Lower leg skin (tissue), 4 donors: Measurements from ENCODE around the gene IFT57. TPM values are rescaled to one million over a fixed set of nuclear protein-coding genes. Genes with fewer than 3 reads are reported as not detected.

Experiments used
- DNase-seq, 2 donors: peaks; one replicate each; pipeline ENCODE4 v3.0.0-alpha.2; 2019; ENCODE audit warnings: low spot score in 2 of 2
- H3K4me3 ChIP-seq: fragments of 200-600 bp; sonication (generic); 2 replicates; pipeline ENCODE4 v1.5.1; 2017; ENCODE audit warnings: mild to moderate bottlenecking, low read depth; ENCODE audit not compliant: poor library complexity, severe bottlenecking
- CTCF ChIP-seq, 3 donors: fragments of 450-650 bp; IDR thresholded peaks; one replicate each; pipeline ENCODE4 v1.5.1; 2016; ENCODE audit warnings: antibody characterized with exemption in 3 of 3, mild to moderate bottlenecking in 3 of 3, moderate library complexity in 2 of 3
- POLR2A ChIP-seq, 2 donors: fragments of 450-650 bp; IDR thresholded peaks; one replicate each; pipeline ENCODE4 v1.6.1; 2016 to 2017; ENCODE audit warnings: antibody characterized with exemption in 2 of 2, mild to moderate bottlenecking in 1 of 2, moderate library complexity in 1 of 2
- WGBS, 2 donors: methylation state at CpG; one replicate each; pipeline ENCODE4 v1.1.5; 2018; 5-methylcytosine and 5-hydroxymethylcytosine counted together
- intact Hi-C: fragments of 100-400 bp; cut with DNase I; formaldehyde crosslinking; loops from one replicate; pipeline ENCODE4 v1.15.0; 2023; ENCODE audit warnings: low total_unique reads
- total RNA-seq, 4 donors: library from RNA; depleted of rRNA; stranded (reverse); fragments of >200 nt; gene quantifications; one replicate each; pipeline ENCODE4 v1.1.0, GENCODE V29; 2016

Gene IFT57
- total RNA-seq, 4 donors from 2014 or later = 22.4 to 35.8 (median 28.1) TPM

GRCh38 chr3:108127301-108127988 lies 94.8 kb downstream of the IFT57 start:
- no peak overlapping the region for H3K4me3 ChIP-seq
- TF ChIP-seq POLR2A (IDR thresholded peaks at IDR 0.05) (no peak), CTCF (IDR thresholded peaks at IDR 0.05) (no peak)
- DNase-seq = peak in 1 of 2 donors; percentile 82
- intact Hi-C loops = no loop called here
- 72 to 76% methylated on average over 9 of the region's 9 CpGs for WGBS, 2 donors

DNA sequence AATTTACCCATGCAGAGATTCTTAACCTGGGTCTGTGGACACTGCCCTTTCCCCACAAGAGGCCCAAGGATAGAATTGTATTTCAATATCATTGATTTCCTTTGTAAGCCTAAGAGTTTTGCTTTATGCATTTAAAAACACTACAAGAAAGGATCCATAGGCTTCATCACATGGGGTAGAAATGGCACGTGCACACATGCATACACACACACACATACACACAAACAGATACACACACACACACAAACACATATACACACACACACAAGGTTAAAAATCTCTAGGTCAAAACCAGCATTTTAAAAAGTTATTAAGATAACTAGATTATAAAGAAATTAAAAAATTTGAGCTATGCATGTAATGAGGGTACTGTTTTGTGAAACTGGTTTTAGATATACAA lies 95.9 kb downstream of the IFT57 start:
- DNase-seq = no peak
- H3K4me3 ChIP-seq = no peak overlapping the region
- intact Hi-C loops = no loop called here
- TF ChIP-seq CTCF (IDR thresholded peaks at IDR 0.05) (no peak), POLR2A (IDR thresholded peaks at IDR 0.05) (no peak)
- 83 to 88% methylated on average over 1 of the region's 1 CpG for WGBS, 2 donors

GRCh38 chr3:108125550-108126071 lies 96.6 kb downstream of the IFT57 start:
- H3K4me3 ChIP-seq = no peak overlapping the region
- intact Hi-C loops = no loop called here
- DNase-seq = peak in 1 of 2 donors; percentile 80
- no peak for TF ChIP-seq CTCF (IDR thresholded peaks at IDR 0.05)
- TF ChIP-seq POLR2A (IDR thresholded peaks at IDR 0.05) = no peak
- 77 to 78% methylated on average over 6 of the region's 6 CpGs for WGBS, 2 donors

DNA sequence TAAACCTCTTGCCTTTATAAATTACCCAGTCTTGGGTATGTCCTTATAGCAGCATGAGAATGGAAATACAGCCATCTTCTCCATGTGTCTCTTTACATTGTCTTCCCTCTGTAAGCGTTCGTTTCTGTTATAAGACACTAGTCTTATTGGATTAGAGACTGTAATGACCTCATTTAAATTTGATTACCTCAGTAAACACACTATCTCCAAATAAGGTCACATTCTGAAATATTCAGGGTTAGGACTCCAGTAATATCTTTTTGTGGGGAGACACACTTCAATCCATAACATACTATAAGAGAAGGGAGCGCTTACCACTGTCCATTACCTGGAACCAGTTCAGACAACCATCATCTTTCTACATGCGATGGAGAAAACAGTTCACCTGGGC lies 97.1 kb downstream of the IFT57 start:
- no peak for TF ChIP-seq CTCF (IDR thresholded peaks at IDR 0.05)
- TF ChIP-seq POLR2A (IDR thresholded peaks at IDR 0.05) = no peak
- intact Hi-C loops = no loop called here
- 87 to 91% methylated on average over 4 of the region's 4 CpGs for WGBS, 2 donors
- no peak for DNase-seq
- no peak overlapping the region for H3K4me3 ChIP-seq

DNA sequence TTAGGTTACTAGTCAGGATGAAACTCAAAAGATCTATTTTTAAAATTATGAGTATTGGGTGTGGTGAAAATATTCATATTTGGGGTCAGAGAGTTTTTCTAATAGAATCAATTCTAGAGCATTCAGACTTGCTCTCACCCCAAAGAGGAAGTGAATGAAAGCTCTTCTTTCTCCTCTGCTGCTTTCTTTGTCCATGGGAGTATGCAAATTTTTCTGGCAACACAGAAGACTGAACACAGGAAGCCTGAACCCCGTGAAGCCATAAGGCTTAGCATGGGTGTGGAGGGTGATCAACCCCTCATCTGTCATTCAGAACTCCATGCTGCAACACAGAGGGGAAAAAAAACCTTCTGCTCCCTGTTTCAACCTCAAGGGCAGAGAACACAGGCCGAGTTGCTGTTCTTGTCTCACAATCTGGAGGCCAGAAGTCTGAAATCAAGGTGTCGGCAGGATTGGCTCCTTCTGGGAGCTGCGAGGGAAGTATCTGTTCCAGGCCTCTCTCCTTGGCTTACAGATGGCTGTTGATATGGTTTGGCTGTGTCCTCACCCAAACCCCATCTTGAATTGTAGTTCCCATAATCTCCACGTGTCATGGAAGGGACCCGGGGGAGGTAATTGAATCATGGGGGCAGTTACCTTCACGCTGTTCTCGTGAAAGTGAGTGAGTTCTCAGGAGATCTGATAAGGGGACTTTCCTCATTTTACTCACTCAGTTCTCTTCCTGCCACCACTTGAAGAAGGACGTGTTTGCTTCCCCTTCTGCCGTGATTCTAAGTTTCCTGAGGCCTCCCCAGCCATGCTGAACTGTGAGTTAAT lies 97.7 kb downstream of the IFT57 start:
- no peak overlapping the region for H3K4me3 ChIP-seq
- TF ChIP-seq POLR2A (IDR thresholded peaks at IDR 0.05) = no peak
- TF ChIP-seq CTCF (IDR thresholded peaks at IDR 0.05) = no peak
- WGBS, 2 donors = 49 to 57% methylated on average over 10 of the region's 10 CpGs
- no peak for DNase-seq
- intact Hi-C loops = no loop called here
